Transverse colon (tissue), 4 donors: ENCODE results near the gene KIAA1614.

ENCODE experiments used
- CTCF ChIP-seq, 5 experiments: fragments of 200-600 bp in 3 of 5; fragments of 450-650 bp in 2 of 5; sonication (generic) in 3 of 5; IDR thresholded peaks; 1 replicate in 2 of 5; 2 replicates in 3 of 5; pipeline ENCODE4 v1.5.1; 2016 to 2017; ENCODE audit warnings: antibody characterized with exemption in 5 of 5, inconsistent platforms in 3 of 5, mild to moderate bottlenecking in 2 of 5, moderate library complexity in 1 of 5
- EP300 ChIP-seq: sonication (generic); formaldehyde crosslinking; IDR thresholded peaks from one replicate; pipeline ENCODE4 v1.6.1; 2017; ENCODE audit warnings: antibody characterized with exemption, low read depth
- POLR2A ChIP-seq: fragments of 450-650 bp; IDR thresholded peaks from one replicate; pipeline ENCODE4 v1.6.1; 2016; ENCODE audit warnings: antibody characterized with exemption, mild to moderate bottlenecking, moderate library complexity
- POLR2AphosphoS5 ChIP-seq, 3 donors: sonication (generic); formaldehyde crosslinking; IDR thresholded peaks; one replicate each; pipeline ENCODE4 v1.6.1; 2016; ENCODE audit warnings: antibody characterized with exemption in 3 of 3

GRCh38 chr1:180926164-180926981, 13.7 kb downstream of the KIAA1614 start:
- TF ChIP-seq POLR2AphosphoS5 (IDR thresholded peaks at IDR 0.05) (no peak), CTCF (IDR thresholded peaks at IDR 0.05) (no peak), POLR2A (no peak), EP300 (no peak)
